Hepatocyte (in vitro differentiated cells): Measurements from ENCODE around the gene SGCD. TPM values are rescaled to one million over a fixed set of nuclear protein-coding genes. Genes with fewer than 3 reads are reported as not detected.

Experiments used
- DNase-seq: peaks from one replicate; pipeline ENCODE4 v3.0.0-alpha.2; 2016; ENCODE audit warnings: low spot score
- H2AFZ ChIP-seq: fragments of 200-600 bp; sonication (generic); 2 replicates; pipeline ENCODE4 v1.6.0; 2016; ENCODE audit warnings: antibody characterized with exemption, mild to moderate bottlenecking
- H3K27ac ChIP-seq: fragments of 200-600 bp; sonication (generic); 2 replicates; pipeline ENCODE4 v1.5.1; 2016; ENCODE audit warnings: mild to moderate bottlenecking
- H3K27me3 ChIP-seq: fragments of 200-600 bp; sonication (generic); 2 replicates; pipeline ENCODE4 v1.6.1; 2016
- H3K36me3 ChIP-seq: fragments of 200-600 bp; sonication (generic); replicated peaks from 2 replicates; pipeline ENCODE4 v1.5.1; 2016; ENCODE audit warnings: low read depth; ENCODE audit not compliant: insufficient read depth
- H3K4me1 ChIP-seq: fragments of 200-600 bp; sonication (generic); 2 replicates; pipeline ENCODE4 v1.5.1; 2016; ENCODE audit warnings: mild to moderate bottlenecking, moderate library complexity; ENCODE audit not compliant: insufficient read depth
- H3K4me2 ChIP-seq: fragments of 200-600 bp; sonication (generic); 2 replicates; pipeline ENCODE4 v1.6.0; 2016
- H3K4me3 ChIP-seq: fragments of 200-600 bp; sonication (generic); 2 replicates; pipeline ENCODE4 v1.5.1; 2016; ENCODE audit warnings: mild to moderate bottlenecking
- H3K79me2 ChIP-seq: fragments of 200-600 bp; sonication (generic); 2 replicates; pipeline ENCODE4 v1.6.0; 2017; ENCODE audit warnings: mild to moderate bottlenecking
- H3K9me2 ChIP-seq: fragments of 200-600 bp; sonication (generic); replicated peaks from 2 replicates; pipeline ENCODE4 v1.6.0; 2017; ENCODE audit warnings: mild to moderate bottlenecking; ENCODE audit not compliant: insufficient read depth
- H3K9me3 ChIP-seq: fragments of 200-600 bp; sonication (generic); 2 replicates; pipeline ENCODE4 v1.5.1; 2016; ENCODE audit warnings: low read depth, mild to moderate bottlenecking
- H4K20me1 ChIP-seq: fragments of 200-600 bp; sonication (generic); 2 replicates; pipeline ENCODE4 v1.6.0; 2016; ENCODE audit warnings: mild to moderate bottlenecking; ENCODE audit not compliant: insufficient read depth, poor library complexity, severe bottlenecking
- CTCF ChIP-seq: fragments of 200-600 bp; sonication (generic); IDR thresholded peaks from 2 replicates; pipeline ENCODE4 v1.5.1; 2016; ENCODE audit warnings: antibody characterized with exemption, mild to moderate bottlenecking; ENCODE audit not compliant: poor library complexity
- EZH2 ChIP-seq: fragments of 200-600 bp; sonication (generic); IDR thresholded peaks from 2 replicates; pipeline ENCODE4 v1.6.1; 2016; ENCODE audit warnings: antibody characterized with exemption, mild to moderate bottlenecking, borderline replicate concordance
- EZH2phosphoT487 ChIP-seq: fragments of 200-600 bp; sonication (generic); IDR thresholded peaks from one replicate; pipeline ENCODE4 v1.6.1; 2018; ENCODE audit warnings: antibody characterized with exemption, mild to moderate bottlenecking, low read depth, moderate library complexity; ENCODE audit not compliant: unreplicated experiment, severe bottlenecking
- WGBS: methylation state at CpG from one replicate; pipeline ENCODE4 v1.1.6; 2016; ENCODE audit warnings: low lambda C conversion rate; ENCODE audit errors: missing lambda C conversion rate; 5-methylcytosine and 5-hydroxymethylcytosine counted together
- polyA plus RNA-seq: library from polyadenylated mRNA; unstranded; fragments of >200 nt; fragmentation: Nextera tagmentation; extraction: Ambion mirVana; gene quantifications from 2 replicates; pipeline ENCODE4 v1.2.1, GENCODE V29; 2016
- total RNA-seq: library from RNA; depleted of rRNA; stranded (reverse); fragments of >200 nt; gene quantifications from 2 replicates; pipeline ENCODE4 v1.2.3, GENCODE V29; 2014

Gene SGCD
- total and polyA plus RNA-seq, 2 experiments from 2014 or later = 3.8 to 8.8 TPM

- Histone ChIP-seq H3K4me1 (no peaks in the 10 kb centered on the region), H3K36me3 (no peaks in the 10 kb centered on the region), H3K9me3 (no peaks in the 10 kb centered on the region), H3K4me3 (no peak overlapping the region), H3K4me2 (no peak overlapping the region), H3K27ac (no peak overlapping the region), H4K20me1 (no peaks in the 10 kb centered on the region), H3K79me2 (no peaks in the 10 kb centered on the region), H2AFZ (no peak overlapping the region), H3K9me2 (no peaks in the 10 kb centered on the region), H3K27me3 (no peaks in the 10 kb centered on the region)
- DNase-seq = no peak
- no peak for TF ChIP-seq EZH2phosphoT487
- no peak for TF ChIP-seq EZH2
- TF ChIP-seq CTCF = no peak
- WGBS = 79% methylated on average over 1 of the region's 1 CpG
These were observed 202.9 kb downstream of the SGCD start for GRCh38 chr5:156529892-156530291.

GRCh38 chr5:156531199-156531598, 204.2 kb downstream of the SGCD start:
- Histone ChIP-seq H3K36me3 (no peaks in the 10 kb centered on the region), H3K27ac (no peak overlapping the region), H3K4me1 (no peaks in the 10 kb centered on the region), H3K27me3 (no peaks in the 10 kb centered on the region), H3K9me3 (no peaks in the 10 kb centered on the region), H3K4me3 (no peak overlapping the region), H4K20me1 (no peaks in the 10 kb centered on the region), H3K9me2 (no peaks in the 10 kb centered on the region), H2AFZ (no peak overlapping the region), H3K4me2 (no peak overlapping the region), H3K79me2 (no peaks in the 10 kb centered on the region)
- DNase-seq = no peak
- no peak for TF ChIP-seq CTCF
- TF ChIP-seq EZH2phosphoT487 = no peak
- TF ChIP-seq EZH2 = no peak
- 88% methylated on average over 2 of the region's 2 CpGs for WGBS

DNA sequence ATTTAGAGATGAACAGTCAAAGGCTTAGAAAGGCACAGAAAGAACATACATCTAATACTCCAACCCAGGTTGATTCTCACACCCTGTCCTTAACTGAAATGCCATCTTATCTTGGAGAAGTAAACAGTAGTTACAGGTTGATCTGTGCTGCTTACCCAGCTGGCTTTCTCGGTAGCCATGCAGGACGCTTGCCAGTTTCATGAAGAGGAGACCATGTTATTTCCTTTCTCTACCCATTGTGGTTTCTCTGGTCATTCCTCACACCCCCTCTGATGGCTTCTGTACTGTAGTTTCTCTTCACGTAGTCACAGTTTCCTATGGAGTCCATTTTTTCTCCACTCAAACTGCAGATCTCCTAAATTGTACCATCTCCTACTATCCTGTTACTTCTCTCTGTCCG, 206.0 kb downstream of the SGCD start:
- Histone ChIP-seq H3K4me3 (no peak overlapping the region), H3K9me3 (no peaks in the 10 kb centered on the region), H3K4me2 (no peak overlapping the region), H3K9me2 (no peaks in the 10 kb centered on the region), H3K4me1 (no peaks in the 10 kb centered on the region), H3K36me3 (no peaks in the 10 kb centered on the region), H4K20me1 (no peaks in the 10 kb centered on the region), H2AFZ (no peak overlapping the region), H3K79me2 (no peaks in the 10 kb centered on the region), H3K27ac (no peak overlapping the region), H3K27me3 (no peaks in the 10 kb centered on the region)
- 84% methylated on average over 4 of the region's 4 CpGs for WGBS
- no peak for DNase-seq
- no peak for TF ChIP-seq EZH2phosphoT487
- no peak for TF ChIP-seq EZH2
- TF ChIP-seq CTCF = no peak

GRCh38 chr5:156534085-156534484, 207.1 kb downstream of the SGCD start:
- 84% methylated on average over 2 of the region's 2 CpGs for WGBS
- no peaks in the 10 kb centered on the region for H3K79me2 ChIP-seq
- TF ChIP-seq CTCF = no peak
- TF ChIP-seq EZH2phosphoT487 = no peak
- no peak for TF ChIP-seq EZH2
- H4K20me1 ChIP-seq = no peaks in the 10 kb centered on the region
- no peak for DNase-seq
- H3K27ac ChIP-seq = no peak overlapping the region
- H3K36me3 ChIP-seq = no peaks in the 10 kb centered on the region
- no peak overlapping the region for H3K4me3 ChIP-seq
- H3K9me3 ChIP-seq = no peaks in the 10 kb centered on the region
- no peaks in the 10 kb centered on the region for H3K9me2 ChIP-seq
- no peaks in the 10 kb centered on the region for H3K27me3 ChIP-seq
- no peaks in the 10 kb centered on the region for H3K4me1 ChIP-seq
- H3K4me2 ChIP-seq = no peak overlapping the region
- no peak overlapping the region for H2AFZ ChIP-seq
